H1 (cell line): ENCODE data around the gene REEP2. TPM values are rescaled to one million over a fixed set of nuclear protein-coding genes. Genes with fewer than 3 reads are reported as not detected.

Experiments
- BACH1 ChIP-seq: IDR thresholded peaks from 2 replicates; pipeline ENCODE4 v1.6.1; 2012; ENCODE audit warnings: low read length, improper control_type of control experiment
- GTF2F1 ChIP-seq: IDR thresholded peaks from 2 replicates; pipeline ENCODE4 v1.6.1; 2012; ENCODE audit warnings: low read depth, low read length, improper control_type of control experiment, borderline replicate concordance
- JUND ChIP-seq: IDR thresholded peaks from 2 replicates; pipeline ENCODE4 v1.6.1; 2011; ENCODE audit warnings: mild to moderate bottlenecking, improper control_type of control experiment, low read length
- POLR2AphosphoS5 ChIP-seq: IDR thresholded peaks from 2 replicates; pipeline ENCODE4 v1.6.1; 2011; ENCODE audit warnings: low read depth, low read length
- polyA plus RNA-seq, 7 experiments: library from polyadenylated mRNA; depleted of rRNA in 3 of 7; stranded (reverse) in 5 of 7; unstranded in 2 of 7; fragments of >200 nt in 5 of 7; fragments of 200-250 nt in 2 of 7; gene quantifications; 1 replicate in 5 of 7; 2 replicates in 1 of 7; 4 replicates in 1 of 7; pipeline versions ENCODE4 v1.2.1 to v1.2.3, GENCODE V29; 2011 to 2013; ENCODE audit warnings: missing spikeins in 2 of 7, mixed read lengths in 2 of 7
- total RNA-seq: library from RNA; stranded (reverse); fragmentation: NEBNext Ultra II Directional; extraction: Animal tissue kit (Norgen Biotek cat#: 25700); gene quantifications from 2 replicates; pipeline ENCODE4 v1.2.1, GENCODE V29; 2021
- TF ChIP-seq, protein P1 (sequence below): fragments of 300-600 bp; sonication (generic); IDR thresholded peaks from 2 replicates; pipeline ENCODE4 v1.7.1; 2012; ENCODE audit warnings: low read length, moderate library complexity, mild to moderate bottlenecking, inconsistent platforms; ENCODE audit not compliant: insufficient replicate concordance

The REEP2 gene
- total and polyA plus RNA-seq, 2 of the 8 experiments (the other 6 are each of a cell fraction or from before 2014, with no cell fraction given): 26.5 to 40.2 TPM

DNA sequence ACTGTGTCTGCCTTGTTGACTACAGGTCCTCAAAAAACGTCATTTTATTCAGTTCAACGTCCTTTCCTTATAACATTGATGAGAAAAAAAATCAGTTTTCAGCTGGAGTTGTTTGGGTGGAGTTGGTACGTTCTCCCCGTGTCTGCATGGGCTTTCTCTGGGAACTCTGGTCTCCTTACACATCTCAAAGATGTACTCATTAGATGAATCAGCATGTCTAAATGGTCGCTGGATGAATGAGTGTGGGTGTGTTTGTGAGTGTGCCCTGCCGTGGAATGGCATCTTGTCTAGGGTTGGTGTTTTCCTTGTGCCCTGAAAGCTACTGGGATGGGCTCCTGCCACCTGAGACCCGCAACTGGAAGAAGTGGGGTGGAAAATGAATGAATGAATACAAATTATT, 56.5 kb downstream of the REEP2 start (continued):
- TF ChIP-seq POLR2AphosphoS5: no peak
- TF ChIP-seq BACH1: no peak
- TF ChIP-seq JUND: no peak
- no peak for TF ChIP-seq GTF2F1
- TF ChIP-seq, protein P1, sequence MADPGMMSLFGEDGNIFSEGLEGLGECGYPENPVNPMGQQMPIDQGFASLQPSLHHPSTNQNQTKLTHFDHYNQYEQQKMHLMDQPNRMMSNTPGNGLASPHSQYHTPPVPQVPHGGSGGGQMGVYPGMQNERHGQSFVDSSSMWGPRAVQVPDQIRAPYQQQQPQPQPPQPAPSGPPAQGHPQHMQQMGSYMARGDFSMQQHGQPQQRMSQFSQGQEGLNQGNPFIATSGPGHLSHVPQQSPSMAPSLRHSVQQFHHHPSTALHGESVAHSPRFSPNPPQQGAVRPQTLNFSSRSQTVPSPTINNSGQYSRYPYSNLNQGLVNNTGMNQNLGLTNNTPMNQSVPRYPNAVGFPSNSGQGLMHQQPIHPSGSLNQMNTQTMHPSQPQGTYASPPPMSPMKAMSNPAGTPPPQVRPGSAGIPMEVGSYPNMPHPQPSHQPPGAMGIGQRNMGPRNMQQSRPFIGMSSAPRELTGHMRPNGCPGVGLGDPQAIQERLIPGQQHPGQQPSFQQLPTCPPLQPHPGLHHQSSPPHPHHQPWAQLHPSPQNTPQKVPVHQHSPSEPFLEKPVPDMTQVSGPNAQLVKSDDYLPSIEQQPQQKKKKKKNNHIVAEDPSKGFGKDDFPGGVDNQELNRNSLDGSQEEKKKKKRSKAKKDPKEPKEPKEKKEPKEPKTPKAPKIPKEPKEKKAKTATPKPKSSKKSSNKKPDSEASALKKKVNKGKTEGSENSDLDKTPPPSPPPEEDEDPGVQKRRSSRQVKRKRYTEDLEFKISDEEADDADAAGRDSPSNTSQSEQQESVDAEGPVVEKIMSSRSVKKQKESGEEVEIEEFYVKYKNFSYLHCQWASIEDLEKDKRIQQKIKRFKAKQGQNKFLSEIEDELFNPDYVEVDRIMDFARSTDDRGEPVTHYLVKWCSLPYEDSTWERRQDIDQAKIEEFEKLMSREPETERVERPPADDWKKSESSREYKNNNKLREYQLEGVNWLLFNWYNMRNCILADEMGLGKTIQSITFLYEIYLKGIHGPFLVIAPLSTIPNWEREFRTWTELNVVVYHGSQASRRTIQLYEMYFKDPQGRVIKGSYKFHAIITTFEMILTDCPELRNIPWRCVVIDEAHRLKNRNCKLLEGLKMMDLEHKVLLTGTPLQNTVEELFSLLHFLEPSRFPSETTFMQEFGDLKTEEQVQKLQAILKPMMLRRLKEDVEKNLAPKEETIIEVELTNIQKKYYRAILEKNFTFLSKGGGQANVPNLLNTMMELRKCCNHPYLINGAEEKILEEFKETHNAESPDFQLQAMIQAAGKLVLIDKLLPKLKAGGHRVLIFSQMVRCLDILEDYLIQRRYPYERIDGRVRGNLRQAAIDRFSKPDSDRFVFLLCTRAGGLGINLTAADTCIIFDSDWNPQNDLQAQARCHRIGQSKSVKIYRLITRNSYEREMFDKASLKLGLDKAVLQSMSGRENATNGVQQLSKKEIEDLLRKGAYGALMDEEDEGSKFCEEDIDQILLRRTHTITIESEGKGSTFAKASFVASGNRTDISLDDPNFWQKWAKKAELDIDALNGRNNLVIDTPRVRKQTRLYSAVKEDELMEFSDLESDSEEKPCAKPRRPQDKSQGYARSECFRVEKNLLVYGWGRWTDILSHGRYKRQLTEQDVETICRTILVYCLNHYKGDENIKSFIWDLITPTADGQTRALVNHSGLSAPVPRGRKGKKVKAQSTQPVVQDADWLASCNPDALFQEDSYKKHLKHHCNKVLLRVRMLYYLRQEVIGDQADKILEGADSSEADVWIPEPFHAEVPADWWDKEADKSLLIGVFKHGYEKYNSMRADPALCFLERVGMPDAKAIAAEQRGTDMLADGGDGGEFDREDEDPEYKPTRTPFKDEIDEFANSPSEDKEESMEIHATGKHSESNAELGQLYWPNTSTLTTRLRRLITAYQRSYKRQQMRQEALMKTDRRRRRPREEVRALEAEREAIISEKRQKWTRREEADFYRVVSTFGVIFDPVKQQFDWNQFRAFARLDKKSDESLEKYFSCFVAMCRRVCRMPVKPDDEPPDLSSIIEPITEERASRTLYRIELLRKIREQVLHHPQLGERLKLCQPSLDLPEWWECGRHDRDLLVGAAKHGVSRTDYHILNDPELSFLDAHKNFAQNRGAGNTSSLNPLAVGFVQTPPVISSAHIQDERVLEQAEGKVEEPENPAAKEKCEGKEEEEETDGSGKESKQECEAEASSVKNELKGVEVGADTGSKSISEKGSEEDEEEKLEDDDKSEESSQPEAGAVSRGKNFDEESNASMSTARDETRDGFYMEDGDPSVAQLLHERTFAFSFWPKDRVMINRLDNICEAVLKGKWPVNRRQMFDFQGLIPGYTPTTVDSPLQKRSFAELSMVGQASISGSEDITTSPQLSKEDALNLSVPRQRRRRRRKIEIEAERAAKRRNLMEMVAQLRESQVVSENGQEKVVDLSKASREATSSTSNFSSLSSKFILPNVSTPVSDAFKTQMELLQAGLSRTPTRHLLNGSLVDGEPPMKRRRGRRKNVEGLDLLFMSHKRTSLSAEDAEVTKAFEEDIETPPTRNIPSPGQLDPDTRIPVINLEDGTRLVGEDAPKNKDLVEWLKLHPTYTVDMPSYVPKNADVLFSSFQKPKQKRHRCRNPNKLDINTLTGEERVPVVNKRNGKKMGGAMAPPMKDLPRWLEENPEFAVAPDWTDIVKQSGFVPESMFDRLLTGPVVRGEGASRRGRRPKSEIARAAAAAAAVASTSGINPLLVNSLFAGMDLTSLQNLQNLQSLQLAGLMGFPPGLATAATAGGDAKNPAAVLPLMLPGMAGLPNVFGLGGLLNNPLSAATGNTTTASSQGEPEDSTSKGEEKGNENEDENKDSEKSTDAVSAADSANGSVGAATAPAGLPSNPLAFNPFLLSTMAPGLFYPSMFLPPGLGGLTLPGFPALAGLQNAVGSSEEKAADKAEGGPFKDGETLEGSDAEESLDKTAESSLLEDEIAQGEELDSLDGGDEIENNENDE: no peak
